Stimulated activated CD8-positive, alpha-beta memory T cell treated with anti-CD3 and anti-CD28 coated beads, Interleukin-2, amount 100 ng/mL, for 48 hours (primary cell): Measurements from ENCODE around the gene PTPN5.
"Not testable (repeated sequence)": the region's sequence is repeated elsewhere in the genome, so short reads cannot be mapped to it uniquely, and the experiment has no call there.

ENCODE experiments used
- DNase-seq, 2 donors: peaks; one replicate each; pipeline ENCODE4 v3.0.0-alpha.2; 2020; ENCODE audit warnings: low read depth in 2 of 2

The PTPN5 gene

DNA sequence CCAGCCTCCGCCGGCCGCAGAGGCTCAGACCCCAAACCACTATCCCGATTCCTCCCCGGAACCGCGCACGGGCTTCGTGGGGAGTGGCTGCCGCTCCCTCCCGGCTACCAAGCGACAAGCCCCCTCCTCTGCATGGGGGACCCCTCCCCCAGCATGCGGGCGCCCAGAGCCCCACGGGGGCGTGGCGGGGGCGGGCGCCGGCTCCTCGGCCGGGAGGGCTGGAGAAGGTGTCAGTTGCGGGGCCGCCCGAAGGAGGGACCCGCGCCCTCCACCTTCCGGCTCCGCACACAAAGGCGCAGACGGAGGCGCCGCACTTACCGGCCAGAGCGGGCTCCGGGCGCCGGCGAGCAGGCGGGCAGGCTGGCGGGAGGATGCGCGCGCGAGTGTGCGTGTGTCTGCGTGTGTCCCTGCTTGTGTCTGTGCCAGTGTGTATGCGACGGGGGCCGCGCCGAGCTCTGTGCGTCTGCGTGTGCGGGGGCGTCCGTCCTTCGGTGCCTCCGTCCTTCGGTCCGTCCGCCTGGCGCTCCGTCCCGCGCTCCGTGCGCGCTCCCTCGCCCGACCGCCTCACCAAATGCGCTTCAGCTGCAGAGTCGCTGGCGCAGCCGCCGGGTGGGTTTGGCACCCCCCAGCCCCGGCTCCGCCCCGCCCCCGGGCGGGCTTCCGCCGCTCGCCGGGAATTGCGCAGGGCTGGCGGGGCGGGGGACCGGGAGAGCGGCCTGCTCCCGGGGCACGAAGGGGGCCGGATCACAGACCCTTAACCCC lies at the start of gene PTPN5:
TSS of gene PTPN5 (minus strand) at position 592 of the 762 bp plus-strand sequence. CDS start 19,840 bp downstream, outside the sequence.
- DNase-seq = no peak

DNA sequence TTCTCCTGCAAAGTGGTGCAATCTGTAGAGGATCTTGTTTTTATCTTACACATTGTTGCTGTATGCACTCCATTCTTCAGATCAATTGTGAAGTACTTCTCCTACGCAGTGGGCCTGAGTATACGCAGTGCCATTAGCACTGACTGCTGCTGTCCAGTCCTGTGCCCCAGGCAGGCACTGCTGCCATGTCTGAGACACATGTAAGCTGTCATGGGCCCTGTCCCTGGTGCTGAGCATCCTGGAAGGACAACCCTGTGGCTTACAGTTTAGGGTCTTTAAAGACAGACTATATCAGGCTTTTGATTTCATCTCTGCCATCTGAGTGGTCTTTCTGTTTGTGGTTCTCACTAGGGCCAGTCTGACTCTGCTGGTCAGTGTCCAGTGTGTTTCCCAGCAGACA lies 44.8 kb upstream of the PTPN5 start:
- no peak for DNase-seq

GRCh38 chr11:18834754-18835466 lies 43.3 kb upstream of the PTPN5 start:
- no peak for DNase-seq

- DNase-seq = not testable (repeated sequence)
Measured at GRCh38 chr11:18820160-18820559, 28.6 kb upstream of the PTPN5 start.

GRCh38 chr11:18804199-18804999 lies 12.8 kb upstream of the PTPN5 start:
- no peak for DNase-seq

GRCh38 chr11:18802381-18803257 lies 11.0 kb upstream of the PTPN5 start:
- DNase-seq = no peak

DNA sequence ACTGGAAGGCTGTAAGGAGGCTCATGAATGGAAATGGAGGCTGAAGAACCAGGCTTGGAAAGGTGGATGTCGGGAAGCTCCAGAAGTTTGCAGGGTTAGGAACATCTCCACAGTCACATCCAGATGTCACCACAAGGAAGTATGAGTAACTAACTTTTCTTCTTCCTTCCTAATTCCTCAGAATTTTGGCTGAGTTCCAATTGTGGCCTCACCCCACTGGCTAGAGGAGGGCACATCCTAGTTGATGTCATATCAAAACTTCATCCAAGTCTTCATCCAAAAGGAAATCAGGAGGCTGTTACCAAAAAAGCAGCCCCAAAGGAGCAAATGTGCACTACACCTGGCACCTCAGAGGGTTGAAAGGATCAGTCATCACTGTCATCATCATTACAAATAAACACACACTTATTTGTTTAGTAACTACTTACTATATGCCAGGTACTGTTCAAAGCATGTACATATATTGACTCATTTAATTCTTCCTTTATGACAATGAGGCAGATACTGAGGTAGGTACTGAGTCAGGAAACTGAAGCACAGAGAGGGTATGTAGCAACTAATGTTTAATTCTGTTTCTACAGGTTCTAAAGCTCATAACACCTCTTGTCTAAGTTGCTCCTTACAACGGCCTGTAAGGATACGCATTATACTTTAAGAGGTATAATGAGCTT lies 7.3 kb upstream of the PTPN5 start:
- DNase-seq = no peak

- DNase-seq = no peak
Measured at GRCh38 chr11:18794956-18795355, 3.4 kb upstream of the PTPN5 start.

- DNase-seq = no peak
Measured at GRCh38 chr11:18792827-18793226, 1.2 kb upstream of the PTPN5 start.

GRCh38 chr11:18791969-18792628 lies 501 bp upstream of the PTPN5 start:
- DNase-seq = no peak

- DNase-seq = no peak
Measured at GRCh38 chr11:18790883-18791206, 753 bp downstream of the PTPN5 start.

- DNase-seq = no peak
Measured at GRCh38 chr11:18789942-18790341, 1.7 kb downstream of the PTPN5 start.

DNA sequence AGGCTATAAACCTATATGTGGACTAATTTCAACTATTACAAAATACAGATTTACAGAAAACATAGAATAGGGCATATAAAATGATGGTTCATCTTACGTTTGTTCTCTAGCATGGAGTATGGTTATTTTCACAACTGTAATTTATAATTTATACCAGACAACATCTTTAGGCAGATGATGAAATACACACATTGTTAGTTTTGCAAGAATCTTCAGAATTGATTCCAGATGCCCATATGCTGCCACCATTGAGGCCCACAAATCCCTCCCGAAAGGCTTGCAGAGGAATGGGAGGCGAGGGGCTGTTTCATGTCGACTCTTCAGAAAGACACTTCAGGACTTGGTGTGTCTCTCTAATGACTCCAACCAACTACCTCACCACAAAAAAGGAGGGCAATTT lies 6.2 kb downstream of the PTPN5 start:
- DNase-seq = no peak

GRCh38 chr11:18780896-18781295 lies 10.7 kb downstream of the PTPN5 start:
- no peak for DNase-seq

- no peak for DNase-seq
Measured at GRCh38 chr11:18780329-18780728, 11.3 kb downstream of the PTPN5 start.

DNA sequence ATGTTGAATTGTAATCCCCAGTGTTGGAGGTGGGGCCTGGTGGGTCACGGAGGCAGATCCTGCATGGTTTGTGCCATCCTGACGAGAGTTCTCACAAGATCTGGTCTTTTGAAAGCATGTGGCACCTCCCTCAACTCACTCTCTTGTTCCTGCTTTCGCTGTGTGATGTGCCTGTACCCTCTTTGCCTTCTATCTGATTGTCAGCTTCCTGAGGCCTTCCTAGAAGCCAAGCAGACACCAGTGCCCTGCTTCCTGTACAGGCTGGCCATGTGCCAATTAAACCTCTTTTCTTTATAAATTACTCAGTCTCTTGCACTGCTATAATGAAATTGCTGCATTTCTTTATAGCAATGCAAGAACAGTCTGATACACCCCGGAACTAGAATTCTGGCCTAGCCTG lies 13.1 kb downstream of the PTPN5 start:
- no peak for DNase-seq

DNA sequence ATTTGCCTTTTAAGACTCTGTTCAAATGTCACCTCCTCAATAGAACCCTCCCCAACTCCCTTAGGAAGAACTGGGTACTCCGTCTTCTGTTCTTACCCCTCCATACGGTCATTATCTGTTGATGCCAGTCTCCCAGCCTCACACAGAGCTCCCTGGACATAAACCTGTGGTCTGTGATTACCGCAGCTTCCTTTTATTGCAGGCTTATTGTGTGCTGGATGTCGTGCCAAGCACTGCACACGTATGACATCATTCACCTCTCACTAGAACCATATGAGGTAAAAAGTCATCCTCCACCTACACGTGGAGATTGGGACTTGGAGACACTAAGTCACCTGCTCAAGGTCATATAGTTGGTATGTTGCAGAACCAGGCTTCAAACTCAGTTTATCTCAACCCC lies 15.3 kb downstream of the PTPN5 start:
- DNase-seq = no peak

DNA sequence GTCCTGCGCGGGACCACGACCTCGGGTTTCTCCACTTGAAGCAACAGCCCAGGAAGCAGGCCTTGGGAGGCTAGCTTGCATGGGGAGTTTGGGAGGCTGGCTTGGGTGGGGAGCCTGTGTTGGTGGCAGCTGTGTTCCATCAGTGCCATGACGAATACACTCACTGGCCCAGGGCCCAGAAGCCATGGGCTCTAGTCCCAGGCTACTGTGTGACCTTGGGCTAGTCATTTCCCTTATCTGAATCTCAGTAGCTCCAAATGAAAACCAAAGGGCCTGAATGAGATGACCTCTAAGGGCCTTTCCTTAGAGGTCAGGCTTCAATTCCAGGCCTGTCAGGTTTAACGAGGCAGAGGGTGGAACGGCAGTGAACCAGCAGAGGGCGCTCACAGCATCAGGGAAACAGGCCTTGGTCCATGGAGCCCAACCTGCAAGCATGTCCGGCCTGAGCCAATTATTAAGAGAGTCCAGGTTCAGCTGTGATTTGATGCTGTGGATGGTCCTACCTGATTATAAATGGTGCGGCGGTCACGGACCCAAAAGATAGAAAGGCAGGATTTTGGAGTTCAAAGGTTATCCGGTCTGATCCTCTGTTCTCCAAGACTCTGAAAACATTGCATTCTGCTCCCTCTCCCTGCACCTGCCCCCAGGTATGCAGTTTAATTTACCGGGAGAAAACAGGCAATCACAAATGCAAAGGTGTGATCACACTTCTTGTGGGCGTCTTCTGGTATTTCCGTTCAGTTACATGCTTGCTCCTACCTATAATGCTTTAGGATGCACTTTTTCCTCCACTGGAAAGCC lies 15.9 kb downstream of the PTPN5 start:
- peak; percentile 61 for DNase-seq

DNA sequence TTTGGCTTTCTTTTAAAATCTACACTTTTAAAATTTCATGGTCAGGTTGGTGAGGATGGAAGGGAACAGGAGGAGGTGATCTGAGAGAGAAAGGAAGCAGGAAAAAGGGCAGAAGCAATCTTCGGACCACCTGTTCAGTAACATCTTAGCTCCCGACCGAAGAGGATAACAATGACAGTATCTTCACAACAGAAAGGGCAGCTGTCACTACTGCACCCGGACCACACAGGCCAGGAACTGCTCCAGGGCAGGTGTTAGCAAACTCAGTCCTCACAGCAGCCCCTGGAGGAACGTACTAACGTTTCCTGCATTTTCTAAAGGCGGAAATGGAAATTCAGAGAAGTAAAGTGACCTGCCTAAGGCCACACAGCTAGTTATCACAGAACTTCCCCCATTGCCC lies 16.8 kb downstream of the PTPN5 start:
- no peak for DNase-seq

DNA sequence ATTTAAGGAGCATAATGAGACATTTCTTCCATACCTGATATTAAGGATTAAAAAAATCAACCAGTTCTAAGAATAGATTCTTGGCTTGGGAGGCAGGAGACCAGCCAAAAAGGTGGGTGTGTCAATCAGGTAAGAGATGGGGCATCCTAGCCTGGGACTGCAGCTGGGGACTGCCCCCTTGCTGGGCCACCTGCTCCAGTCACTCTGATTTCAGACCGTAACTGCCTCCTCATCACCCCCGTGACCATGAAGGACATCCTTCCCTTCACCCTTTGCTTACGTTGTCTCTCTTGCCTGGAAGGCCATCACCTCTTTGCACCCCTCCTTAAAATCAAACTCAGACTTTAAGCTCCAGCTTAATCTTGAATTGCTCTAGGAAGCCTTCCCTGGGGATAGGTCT lies 17.9 kb downstream of the PTPN5 start:
- DNase-seq = no peak
